GM19025 (cell line): ENCODE measurements around the gene BTK.

Source experiments
- ATAC-seq: cut with Tn5 transposase; IDR thresholded peaks from one replicate; pipeline ENCODE4 v1.9.1; 2021; ENCODE audit warnings: mild to moderate bottlenecking, low read depth, moderate library complexity; ENCODE audit not compliant: unreplicated experiment

BTK gene

GRCh38 chrX:101394372-101394771, 8.4 kb upstream of the BTK start:
- ATAC-seq, result no peak

- no peak for ATAC-seq
Observed at GRCh38 chrX:101393530-101394305, 7.7 kb upstream of the BTK start.

GRCh38 chrX:101391831-101392230, 5.8 kb upstream of the BTK start:
- ATAC-seq, result no peak

- peak; percentile 77 for ATAC-seq
Observed at GRCh38 chrX:101390664-101391525, 4.9 kb upstream of the BTK start, which contains the start of gene RPL36A. TSS of gene RPL36A (plus strand) at chrX:101391011. CDS start at chrX:101391044, 33 bp downstream.

GRCh38 chrX:101388604-101389003, 2.6 kb upstream of the BTK start:
- no peak for ATAC-seq

- no peak for ATAC-seq
Observed at GRCh38 chrX:101386542-101386885, 523 bp upstream of the BTK start.

- no peak for ATAC-seq
Observed at GRCh38 chrX:101385026-101385684, 836 bp downstream of the BTK start.

- peak; percentile 68 for ATAC-seq
Observed at GRCh38 chrX:101383679-101384205, 2.2 kb downstream of the BTK start.

GRCh38 chrX:101377547-101377946, 8.4 kb downstream of the BTK start:
- ATAC-seq, result no peak

GRCh38 chrX:101370888-101371504, 15.0 kb downstream of the BTK start:
- no peak for ATAC-seq

- no peak for ATAC-seq
Observed at GRCh38 chrX:101369687-101370086, 16.3 kb downstream of the BTK start.

GRCh38 chrX:101368800-101369199, 17.2 kb downstream of the BTK start:
- ATAC-seq, result no peak

GRCh38 chrX:101365301-101365795, 20.6 kb downstream of the BTK start:
- no peak for ATAC-seq

- ATAC-seq, result no peak
Observed at GRCh38 chrX:101362757-101363156, 23.2 kb downstream of the BTK start.

GRCh38 chrX:101362116-101362515, 23.9 kb downstream of the BTK start:
- ATAC-seq, result no peak

- ATAC-seq, result no peak
Observed at GRCh38 chrX:101360390-101360789, 25.6 kb downstream of the BTK start.

- ATAC-seq, result no peak
Observed at GRCh38 chrX:101359966-101360365, 26.0 kb downstream of the BTK start.

GRCh38 chrX:101357166-101357795, 28.7 kb downstream of the BTK start:
- ATAC-seq, result no peak

GRCh38 chrX:101349193-101349562, 36.8 kb downstream of the BTK start:
- ATAC-seq, result no peak
